ENCODE data around the gene MYO3B.

MYO3B gene

GRCh38 chr2:170350929-170351826, 173.2 kb downstream of the MYO3B start:
- Histone ChIP-seq H3K36me3 (ENCODE audit: control insufficient read depth, insufficient read depth, low read length) (no peaks in the 10 kb centered on the region), H3K4me3 (replicated peaks; ENCODE audit: low read depth, low read length) (no peak overlapping the region), H3K27me3 (replicated peaks; ENCODE audit: control insufficient read depth, insufficient read depth, low read length) (no peaks in the 10 kb centered on the region)
- no peak for TF ChIP-seq CTCF (IDR thresholded peaks at IDR 0.05; ENCODE audit: insufficient read depth, low read length, poor library complexity, severe bottlenecking)
- no peak for DNase-seq (ENCODE audit: extremely low read depth, insufficient read length)

- no peak for DNase-seq (ENCODE audit: extremely low read depth, insufficient read length)
Observed at GRCh38 chr2:170353723-170354122, 175.8 kb downstream of the MYO3B start.

DNA sequence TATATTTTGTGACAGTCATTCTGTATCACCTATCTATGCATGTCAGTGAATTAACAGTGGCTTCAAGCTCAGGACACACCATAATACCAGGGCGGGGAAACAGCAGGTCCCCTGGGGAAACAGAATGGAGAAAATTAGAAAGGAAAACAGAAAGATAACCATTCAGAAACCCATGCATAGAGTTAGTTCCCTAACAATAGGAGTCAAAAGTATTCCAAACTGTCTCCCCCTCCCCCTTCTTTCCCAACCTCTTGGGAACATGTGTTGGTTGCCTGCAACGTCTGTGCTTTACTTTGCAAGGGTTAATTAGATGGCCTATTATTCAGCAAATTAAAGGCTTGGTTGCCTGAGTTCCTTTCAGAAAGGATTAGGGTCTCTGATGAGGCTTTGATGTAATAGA, 176.4 kb downstream of the MYO3B start:
- TF ChIP-seq CTCF (IDR thresholded peaks at IDR 0.05; ENCODE audit: insufficient read depth, low read length, poor library complexity, severe bottlenecking): no peak
- no peaks in the 10 kb centered on the region for H3K36me3 ChIP-seq (ENCODE audit: control insufficient read depth, insufficient read depth, low read length)
- DNase-seq (ENCODE audit: extremely low read depth, insufficient read length): no peak
- no peak overlapping the region for H3K4me3 ChIP-seq (replicated peaks; ENCODE audit: low read depth, low read length)
- no peaks in the 10 kb centered on the region for H3K27me3 ChIP-seq (replicated peaks; ENCODE audit: control insufficient read depth, insufficient read depth, low read length)

More at GRCh38 chr2:170353723-170354122, 175.8 kb downstream of the MYO3B start:
- TF ChIP-seq CTCF (IDR thresholded peaks at IDR 0.05; ENCODE audit: insufficient read depth, low read length, poor library complexity, severe bottlenecking): no peak
- Histone ChIP-seq H3K27me3 (replicated peaks; ENCODE audit: control insufficient read depth, insufficient read depth, low read length) (no peaks in the 10 kb centered on the region), H3K36me3 (ENCODE audit: control insufficient read depth, insufficient read depth, low read length) (no peaks in the 10 kb centered on the region), H3K4me3 (replicated peaks; ENCODE audit: low read depth, low read length) (no peak overlapping the region)

- H3K4me3 ChIP-seq (replicated peaks; ENCODE audit: low read depth, low read length): no peak overlapping the region
Observed at GRCh38 chr2:170354855-170355780, 177.2 kb downstream of the MYO3B start.

DNA sequence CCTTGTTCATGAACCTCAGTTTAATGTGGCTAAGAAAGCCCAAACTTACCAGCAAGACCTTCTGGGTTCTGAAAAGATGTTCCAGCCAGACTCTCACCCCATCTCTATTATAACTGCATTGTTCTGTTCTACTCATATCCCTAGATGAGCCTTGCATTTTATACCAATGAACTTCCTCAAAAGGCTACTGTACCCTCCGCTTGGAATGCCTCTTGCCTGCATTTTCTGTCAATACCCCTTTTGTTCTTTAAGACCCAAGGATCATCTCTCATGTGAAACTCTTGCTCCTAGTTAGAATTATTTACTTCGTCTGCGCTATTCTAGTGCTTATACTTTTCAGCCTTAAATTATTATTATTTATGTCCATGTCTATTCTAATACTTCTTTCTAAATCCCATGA, 181.5 kb downstream of the MYO3B start:
- no peak for TF ChIP-seq CTCF (IDR thresholded peaks at IDR 0.05; ENCODE audit: insufficient read depth, low read length, poor library complexity, severe bottlenecking)

More at GRCh38 chr2:170354855-170355780, 177.2 kb downstream of the MYO3B start:
- no peaks in the 10 kb centered on the region for H3K36me3 ChIP-seq (ENCODE audit: control insufficient read depth, insufficient read depth, low read length)
- DNase-seq (ENCODE audit: extremely low read depth, insufficient read length): no peak
- no peaks in the 10 kb centered on the region for H3K27me3 ChIP-seq (replicated peaks; ENCODE audit: control insufficient read depth, insufficient read depth, low read length)
- TF ChIP-seq CTCF (IDR thresholded peaks at IDR 0.05; ENCODE audit: insufficient read depth, low read length, poor library complexity, severe bottlenecking): no peak

More for the DNA sequence above, 181.5 kb downstream of the MYO3B start:
- H3K4me3 ChIP-seq (replicated peaks; ENCODE audit: low read depth, low read length): no peak overlapping the region
- DNase-seq (ENCODE audit: extremely low read depth, insufficient read length): no peak
- H3K27me3 ChIP-seq (replicated peaks; ENCODE audit: control insufficient read depth, insufficient read depth, low read length): no peaks in the 10 kb centered on the region; the same call in 1 of the 2 replicates
- H3K36me3 ChIP-seq (ENCODE audit: control insufficient read depth, insufficient read depth, low read length): no peaks in the 10 kb centered on the region
